Prostate gland (tissue), 2 donors: ENCODE data around the gene HCFC1. TPM values are rescaled to one million over a fixed set of nuclear protein-coding genes. Genes with fewer than 3 reads are reported as not detected.

ENCODE experiments used
- DNase-seq: peaks from one replicate; pipeline ENCODE4 v3.0.0-alpha.2; 2019; ENCODE audit warnings: low spot score
- H3K27ac ChIP-seq, 2 donors: fragments of 200-600 bp; sonication (generic); 2 replicates each; pipeline ENCODE4 v1.5.1; 2017 to 2019
- H3K27me3 ChIP-seq: fragments of 200-600 bp; sonication (generic); replicated peaks from 2 replicates; pipeline ENCODE4 v1.5.1; 2019; ENCODE audit not compliant: insufficient read depth
- H3K36me3 ChIP-seq, 2 donors: fragments of 200-600 bp; sonication (generic); 1 replicate in 1 of 2; 2 replicates in 1 of 2; pipeline versions ENCODE4 v1.5.1 to v1.8.1; 2017 to 2019
- H3K4me1 ChIP-seq: fragments of 200-600 bp; sonication (generic); replicated peaks from 2 replicates; pipeline ENCODE4 v1.5.1; 2019
- H3K4me3 ChIP-seq, 2 donors: fragments of 200-600 bp; sonication (generic); 2 replicates each; pipeline ENCODE4 v1.5.1; 2017 to 2019
- H3K9me3 ChIP-seq: fragments of 200-600 bp; sonication (generic); 2 replicates; pipeline ENCODE4 v1.5.1; 2017
- POLR2A ChIP-seq: fragments of 450-650 bp; IDR thresholded peaks from one replicate; pipeline ENCODE4 v1.6.1; 2016; ENCODE audit warnings: antibody characterized with exemption, mild to moderate bottlenecking
- POLR2AphosphoS5 ChIP-seq: sonication (generic); formaldehyde crosslinking; IDR thresholded peaks from one replicate; pipeline ENCODE4 v1.6.1; 2017; ENCODE audit warnings: antibody characterized with exemption
- WGBS: methylation state at CpG from one replicate; pipeline ENCODE4 v1.1.5; 2018; 5-methylcytosine and 5-hydroxymethylcytosine counted together
- intact Hi-C: fragments of 100-400 bp; cut with DNase I; formaldehyde crosslinking; loops from one replicate; pipeline ENCODE4 v1.14.2; 2022
- total RNA-seq, 2 donors: library from RNA; depleted of rRNA; stranded (reverse); fragments of >200 nt; gene quantifications; one replicate each; pipeline ENCODE4 v1.1.0, GENCODE V29; 2016
- TF ChIP-seq, protein P1 (sequence below), 4 experiments: fragments of 200-600 bp in 2 of 4; fragments of 450-650 bp in 2 of 4; sonication (generic) in 2 of 4; IDR thresholded peaks; 1 replicate in 3 of 4; 2 replicates in 1 of 4; pipeline ENCODE4 v1.5.1; 2016 to 2019; ENCODE audit warnings: antibody characterized with exemption in 4 of 4, mild to moderate bottlenecking in 2 of 4, moderate library complexity in 2 of 4

The HCFC1 gene
- total RNA-seq, 2 donors from 2014 or later: 67.7 to 115 TPM

DNA sequence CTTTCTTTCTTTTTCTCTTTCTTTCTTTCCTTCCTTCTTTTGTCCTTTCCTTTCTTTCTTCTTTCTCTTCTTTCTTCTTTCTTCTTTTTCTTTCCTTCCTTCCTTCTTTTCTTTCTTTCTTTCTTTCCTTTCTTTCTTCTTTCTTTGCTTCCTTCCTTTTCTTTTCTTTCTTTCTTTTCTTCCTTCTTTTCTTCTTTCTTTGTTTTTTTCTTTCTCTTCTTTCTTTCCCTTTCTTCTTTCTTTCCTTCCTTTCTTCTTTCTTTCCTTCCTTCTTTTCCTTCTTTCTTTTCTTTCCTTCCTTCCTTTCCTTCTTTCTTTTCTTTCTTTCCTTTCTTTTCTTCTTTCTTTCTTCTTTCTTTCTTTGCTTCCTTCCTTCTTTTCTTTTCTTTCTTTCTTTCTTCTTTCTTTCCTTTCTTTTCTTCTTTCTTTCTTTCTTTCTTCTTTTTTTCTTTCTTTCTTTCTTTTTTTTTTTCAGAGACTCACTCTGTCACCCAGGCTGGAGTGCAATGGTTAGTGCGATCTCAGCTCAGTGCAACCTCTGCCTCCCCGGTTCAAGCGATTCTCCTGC is 19.5 kb upstream of the HCFC1 start:
- no peak for TF ChIP-seq POLR2AphosphoS5
- TF ChIP-seq POLR2A: no peak
- TF ChIP-seq, protein P1, sequence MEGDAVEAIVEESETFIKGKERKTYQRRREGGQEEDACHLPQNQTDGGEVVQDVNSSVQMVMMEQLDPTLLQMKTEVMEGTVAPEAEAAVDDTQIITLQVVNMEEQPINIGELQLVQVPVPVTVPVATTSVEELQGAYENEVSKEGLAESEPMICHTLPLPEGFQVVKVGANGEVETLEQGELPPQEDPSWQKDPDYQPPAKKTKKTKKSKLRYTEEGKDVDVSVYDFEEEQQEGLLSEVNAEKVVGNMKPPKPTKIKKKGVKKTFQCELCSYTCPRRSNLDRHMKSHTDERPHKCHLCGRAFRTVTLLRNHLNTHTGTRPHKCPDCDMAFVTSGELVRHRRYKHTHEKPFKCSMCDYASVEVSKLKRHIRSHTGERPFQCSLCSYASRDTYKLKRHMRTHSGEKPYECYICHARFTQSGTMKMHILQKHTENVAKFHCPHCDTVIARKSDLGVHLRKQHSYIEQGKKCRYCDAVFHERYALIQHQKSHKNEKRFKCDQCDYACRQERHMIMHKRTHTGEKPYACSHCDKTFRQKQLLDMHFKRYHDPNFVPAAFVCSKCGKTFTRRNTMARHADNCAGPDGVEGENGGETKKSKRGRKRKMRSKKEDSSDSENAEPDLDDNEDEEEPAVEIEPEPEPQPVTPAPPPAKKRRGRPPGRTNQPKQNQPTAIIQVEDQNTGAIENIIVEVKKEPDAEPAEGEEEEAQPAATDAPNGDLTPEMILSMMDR (IDR thresholded peaks at IDR 0.05): no peak
- 100% methylated on average over 3 of the region's 3 CpGs for WGBS
- intact Hi-C loops: no loop called here

DNA sequence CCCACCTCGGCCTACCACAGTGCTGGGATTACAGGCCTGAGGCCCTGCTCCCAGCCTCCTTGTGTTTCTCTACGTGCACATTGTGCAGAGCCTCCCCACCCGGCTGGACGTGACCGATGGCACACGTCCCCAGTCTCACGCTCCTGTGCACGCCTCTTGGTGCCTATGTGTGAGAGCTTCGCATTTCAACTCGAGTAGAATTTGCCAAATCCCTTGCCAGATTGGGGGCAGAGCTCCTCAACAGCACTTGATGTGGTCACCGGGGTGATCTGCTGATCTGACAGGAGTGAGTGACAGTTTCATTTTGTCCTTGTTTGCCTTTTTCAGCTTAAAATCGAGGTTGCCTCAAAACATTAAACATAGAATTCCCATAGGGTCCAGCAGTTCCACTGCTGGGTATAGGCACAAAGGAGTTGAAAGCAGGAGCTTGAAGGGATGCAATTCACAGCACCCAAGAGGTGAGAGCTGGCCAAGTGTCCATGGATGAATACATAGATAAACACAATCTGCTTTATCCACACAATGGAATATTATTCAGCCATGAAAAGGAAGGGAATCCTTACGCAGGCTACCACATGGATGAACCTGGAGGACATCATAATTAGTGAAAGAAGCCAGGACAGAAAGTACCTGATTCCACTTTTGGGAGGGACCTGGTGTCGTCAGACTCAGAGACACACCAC is 18.5 kb upstream of the HCFC1 start:
- no peak overlapping the region for H3K27ac ChIP-seq
- 89% methylated on average over 14 of the region's 14 CpGs for WGBS
- DNase-seq: no peak
- no peaks in the 10 kb centered on the region for H3K9me3 ChIP-seq
- H3K4me1 ChIP-seq: no peaks in the 10 kb centered on the region
- intact Hi-C loops: no loop called here
- no peak overlapping the region for H3K4me3 ChIP-seq
- no peaks in the 10 kb centered on the region for H3K36me3 ChIP-seq
- TF ChIP-seq POLR2A (no peak), POLR2AphosphoS5 (no peak)
- TF ChIP-seq, protein P1 (IDR thresholded peaks at IDR 0.05): no peak
- no peaks in the 10 kb centered on the region for H3K27me3 ChIP-seq

More for the DNA sequence above, 19.5 kb upstream of the HCFC1 start:
- Histone ChIP-seq H3K27ac (no peak overlapping the region), H3K36me3 (no peaks in the 10 kb centered on the region), H3K9me3 (no peaks in the 10 kb centered on the region), H3K27me3 (no peaks in the 10 kb centered on the region), H3K4me1 (no peaks in the 10 kb centered on the region), H3K4me3 (no peak overlapping the region)
- no peak for DNase-seq

DNA sequence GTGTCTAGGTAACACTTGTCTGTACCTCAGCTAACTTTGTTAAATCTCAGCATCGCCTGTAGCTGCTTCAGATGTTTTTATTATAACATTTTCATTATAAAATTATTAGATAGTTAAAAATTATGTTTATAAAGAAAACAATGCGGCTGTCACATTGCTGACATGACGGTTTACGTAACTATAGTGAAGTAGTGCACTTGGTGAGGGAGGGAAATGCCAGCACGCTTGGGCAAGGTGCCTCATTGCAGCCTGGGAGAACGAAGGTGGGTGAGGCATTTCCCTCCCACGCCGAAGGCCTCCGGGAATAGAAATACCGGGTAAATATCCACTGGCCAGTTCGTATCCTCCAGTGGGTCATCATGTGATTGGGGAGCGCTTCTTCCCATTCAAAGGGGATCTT is 16.9 kb upstream of the HCFC1 start:
- Histone ChIP-seq H3K9me3 (no peaks in the 10 kb centered on the region), H3K36me3 (no peaks in the 10 kb centered on the region), H3K27ac (no peak overlapping the region), H3K4me1 (no peaks in the 10 kb centered on the region), H3K27me3 (no peaks in the 10 kb centered on the region), H3K4me3 (no peak overlapping the region)
- no peak for TF ChIP-seq POLR2A
- TF ChIP-seq, protein P1 (IDR thresholded peaks at IDR 0.05): no peak
- TF ChIP-seq POLR2AphosphoS5: no peak
- DNase-seq: no peak
- WGBS: 51% methylated on average over 12 of the region's 12 CpGs
- intact Hi-C loops: no loop called here

DNA sequence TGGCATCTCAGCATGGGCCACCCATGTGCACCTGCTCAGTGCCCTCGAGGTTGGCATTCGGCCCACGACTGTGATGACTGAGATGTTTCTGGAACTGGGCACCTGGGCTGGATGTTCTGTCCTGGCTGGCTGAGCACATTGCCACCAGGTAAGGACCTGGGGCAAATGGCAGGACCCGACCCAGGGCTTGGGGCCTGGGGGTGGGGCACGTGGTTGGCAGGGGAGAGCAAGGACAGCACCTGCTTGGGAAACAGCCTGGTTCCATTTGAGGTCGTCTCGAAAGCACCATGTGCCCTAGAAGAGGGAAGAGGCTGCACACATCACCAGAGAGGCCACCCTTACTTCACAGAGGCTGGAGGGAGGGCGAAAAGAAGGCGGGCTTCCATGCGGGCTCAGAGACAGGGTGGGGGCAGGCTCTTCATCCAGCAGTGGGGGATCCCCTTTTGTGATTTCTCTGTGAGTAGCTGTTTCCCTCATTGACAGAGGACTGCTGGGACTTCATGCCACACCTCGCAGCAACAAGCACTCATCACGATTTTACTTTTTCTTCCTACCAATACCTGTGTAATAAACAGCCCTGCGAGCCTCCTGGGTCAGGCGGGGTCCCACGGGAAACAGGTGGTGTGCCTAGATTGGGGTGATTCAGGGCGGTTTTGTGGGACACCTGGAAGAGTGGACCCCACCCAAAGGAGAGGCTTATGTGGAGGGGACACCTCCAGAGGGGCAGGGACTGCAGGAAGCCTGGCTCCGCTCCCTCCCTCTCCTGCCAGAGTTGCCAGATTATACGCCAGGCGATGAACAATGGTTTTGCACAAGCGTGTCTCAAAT is 12.9 kb upstream of the HCFC1 start:
- H3K27ac ChIP-seq: peak overlapping the region; percentile 84 to 89
- H3K4me1 ChIP-seq: no peaks in the 10 kb centered on the region
- TF ChIP-seq, protein P1 (IDR thresholded peaks at IDR 0.05): no peak
- TF ChIP-seq POLR2A (no peak), POLR2AphosphoS5 (no peak)
- no peaks in the 10 kb centered on the region for H3K9me3 ChIP-seq
- no peak overlapping the region for H3K4me3 ChIP-seq
- H3K36me3 ChIP-seq: no peaks in the 10 kb centered on the region
- no peaks in the 10 kb centered on the region for H3K27me3 ChIP-seq
- WGBS: 54% methylated on average over 17 of the region's 20 CpGs
- intact Hi-C loops: no loop called here
- no peak for DNase-seq
